Measurements from ENCODE around the gene MYO5B.

DNA sequence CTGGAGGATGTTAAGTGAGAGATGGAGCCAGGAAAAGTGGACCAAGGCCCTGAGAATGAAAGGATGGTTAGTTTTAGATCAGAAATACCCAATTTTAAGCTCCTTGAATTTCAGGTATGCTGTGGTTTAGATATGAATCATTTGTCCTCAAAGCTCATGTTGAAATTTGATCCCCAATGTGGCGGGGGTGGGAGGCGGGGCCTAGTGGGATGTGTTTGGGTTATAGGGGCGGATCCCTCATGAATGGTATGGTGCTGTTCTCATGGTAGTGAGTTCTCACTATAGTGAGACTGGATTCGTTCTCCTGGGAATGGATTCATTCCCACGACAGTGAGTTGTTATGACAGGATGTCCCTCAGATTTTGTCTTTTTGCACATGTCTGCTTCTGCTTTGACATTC is 11.4 kb downstream of the MYO5B start:
- TF ChIP-seq, protein P1, sequence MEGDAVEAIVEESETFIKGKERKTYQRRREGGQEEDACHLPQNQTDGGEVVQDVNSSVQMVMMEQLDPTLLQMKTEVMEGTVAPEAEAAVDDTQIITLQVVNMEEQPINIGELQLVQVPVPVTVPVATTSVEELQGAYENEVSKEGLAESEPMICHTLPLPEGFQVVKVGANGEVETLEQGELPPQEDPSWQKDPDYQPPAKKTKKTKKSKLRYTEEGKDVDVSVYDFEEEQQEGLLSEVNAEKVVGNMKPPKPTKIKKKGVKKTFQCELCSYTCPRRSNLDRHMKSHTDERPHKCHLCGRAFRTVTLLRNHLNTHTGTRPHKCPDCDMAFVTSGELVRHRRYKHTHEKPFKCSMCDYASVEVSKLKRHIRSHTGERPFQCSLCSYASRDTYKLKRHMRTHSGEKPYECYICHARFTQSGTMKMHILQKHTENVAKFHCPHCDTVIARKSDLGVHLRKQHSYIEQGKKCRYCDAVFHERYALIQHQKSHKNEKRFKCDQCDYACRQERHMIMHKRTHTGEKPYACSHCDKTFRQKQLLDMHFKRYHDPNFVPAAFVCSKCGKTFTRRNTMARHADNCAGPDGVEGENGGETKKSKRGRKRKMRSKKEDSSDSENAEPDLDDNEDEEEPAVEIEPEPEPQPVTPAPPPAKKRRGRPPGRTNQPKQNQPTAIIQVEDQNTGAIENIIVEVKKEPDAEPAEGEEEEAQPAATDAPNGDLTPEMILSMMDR (IDR thresholded peaks at IDR 0.05) = no peak
- no peak for TF ChIP-seq POLR2A (IDR thresholded peaks at IDR 0.05)

Measured in lower leg skin (tissue), 3 donors.